Renal cortex interstitium (tissue), 11 donors: ENCODE results near the gene ZNF511. TPM values are rescaled to one million over a fixed set of nuclear protein-coding genes. Genes with fewer than 3 reads are reported as not detected.

Experiments
- DNase-seq, 11 donors: peaks; one replicate each; pipeline ENCODE4 v3.0.0-alpha.2; 2013; ENCODE audit warnings: low read depth in 9 of 11, low spot score in 4 of 11; ENCODE audit errors: extremely low read depth in 1 of 11
- polyA plus RNA-seq, 3 donors: library from polyadenylated mRNA; unstranded; fragments of 120-200 nt; gene quantifications; one replicate each; pipeline ENCODE4 v1.2.1, GENCODE V29; 2013; ENCODE audit not compliant: insufficient read length in 3 of 3

Gene ZNF511
- polyA plus RNA-seq, 3 donors, result 35.9 to 46.1 (median 37.4) TPM

DNA sequence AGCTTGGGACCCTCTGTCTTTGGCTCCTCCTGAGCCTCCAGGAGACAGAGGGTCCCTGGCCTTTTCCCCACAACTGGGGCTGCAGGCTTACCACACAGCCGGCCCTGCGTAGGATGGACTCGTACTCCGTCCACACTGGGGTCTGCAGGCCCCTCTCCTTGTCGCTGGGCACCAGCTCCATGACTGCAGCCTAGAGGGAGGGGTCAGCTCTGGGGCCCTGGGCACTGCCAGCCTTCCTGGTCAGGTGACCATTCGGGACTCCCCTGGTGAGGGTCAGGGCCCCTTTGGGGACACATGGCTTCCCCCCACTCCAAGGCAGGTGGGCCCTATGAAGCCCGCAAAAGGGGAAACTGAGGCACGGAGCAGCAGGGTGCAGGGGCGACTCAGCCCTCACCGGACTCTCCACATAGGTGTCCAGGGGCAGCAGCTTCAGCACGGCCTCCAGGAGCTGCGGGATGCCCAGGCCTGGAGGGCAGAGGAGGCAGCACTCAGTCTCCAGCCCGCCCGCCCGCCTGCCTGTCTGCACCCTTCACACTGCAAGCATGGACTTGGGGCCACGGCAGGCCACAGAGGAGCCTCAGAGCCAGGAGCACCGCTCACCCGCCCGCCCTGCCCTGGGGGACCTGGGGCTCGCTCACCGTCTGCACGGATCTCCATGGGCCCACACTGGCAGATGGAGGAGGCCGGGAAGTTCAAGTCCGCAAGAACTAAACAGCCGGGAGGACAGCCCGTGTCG, 48.0 kb downstream of the ZNF511 start:
- DNase-seq, result no peak

DNA sequence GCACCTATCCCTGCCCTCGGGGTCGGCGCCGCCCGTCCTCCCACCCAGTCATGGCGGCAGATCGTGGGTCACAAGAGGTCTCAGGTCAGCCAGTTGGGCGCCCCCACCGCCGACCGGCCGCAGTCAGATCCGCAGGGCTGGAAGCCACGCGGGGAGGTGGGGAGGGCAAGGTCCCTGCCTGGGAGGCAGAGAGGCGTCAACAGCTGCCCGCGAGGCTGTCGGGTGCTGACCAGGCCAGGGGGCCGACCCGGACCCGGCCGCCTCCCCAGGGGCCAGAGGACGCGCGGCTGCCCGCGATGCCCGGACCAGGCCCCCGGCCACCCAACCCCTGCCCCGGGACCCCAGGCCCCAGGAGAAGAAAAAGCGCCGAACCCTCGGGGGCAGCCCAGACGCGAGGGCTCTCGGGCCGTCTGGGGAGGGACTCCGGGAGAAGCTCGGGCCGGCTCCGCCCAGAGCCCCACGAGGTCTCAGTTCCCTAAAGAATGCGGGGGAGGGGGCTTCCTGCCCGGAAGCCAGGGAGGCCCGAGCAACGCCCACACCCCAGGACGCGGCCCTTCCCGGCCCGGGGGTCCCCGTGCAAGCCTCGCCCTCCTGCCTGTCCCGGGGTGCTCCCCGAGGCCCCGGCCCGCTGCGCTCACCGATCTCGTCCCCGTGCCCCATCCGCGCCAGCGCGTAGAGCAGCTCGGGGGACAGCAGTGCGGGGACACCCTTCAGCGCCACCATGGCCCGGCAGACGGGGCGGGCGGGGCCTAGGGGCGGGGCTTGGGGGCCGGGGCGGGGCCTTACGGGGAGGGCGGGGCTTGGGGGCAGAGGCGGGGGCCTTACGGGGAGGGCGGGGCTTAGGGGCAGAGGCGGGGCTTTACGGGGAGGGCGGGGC, 48.8 kb downstream of the ZNF511 start, which contains the start of gene FUOM:
Gene FUOM, minus strand, starts transcription at position 735 of the 877 bp plus-strand sequence. Its CDS starts 12 bp downstream, at position 723.
- peak in 10 of 11 donors; percentile 45 to 80 (median 76) for DNase-seq

DNA sequence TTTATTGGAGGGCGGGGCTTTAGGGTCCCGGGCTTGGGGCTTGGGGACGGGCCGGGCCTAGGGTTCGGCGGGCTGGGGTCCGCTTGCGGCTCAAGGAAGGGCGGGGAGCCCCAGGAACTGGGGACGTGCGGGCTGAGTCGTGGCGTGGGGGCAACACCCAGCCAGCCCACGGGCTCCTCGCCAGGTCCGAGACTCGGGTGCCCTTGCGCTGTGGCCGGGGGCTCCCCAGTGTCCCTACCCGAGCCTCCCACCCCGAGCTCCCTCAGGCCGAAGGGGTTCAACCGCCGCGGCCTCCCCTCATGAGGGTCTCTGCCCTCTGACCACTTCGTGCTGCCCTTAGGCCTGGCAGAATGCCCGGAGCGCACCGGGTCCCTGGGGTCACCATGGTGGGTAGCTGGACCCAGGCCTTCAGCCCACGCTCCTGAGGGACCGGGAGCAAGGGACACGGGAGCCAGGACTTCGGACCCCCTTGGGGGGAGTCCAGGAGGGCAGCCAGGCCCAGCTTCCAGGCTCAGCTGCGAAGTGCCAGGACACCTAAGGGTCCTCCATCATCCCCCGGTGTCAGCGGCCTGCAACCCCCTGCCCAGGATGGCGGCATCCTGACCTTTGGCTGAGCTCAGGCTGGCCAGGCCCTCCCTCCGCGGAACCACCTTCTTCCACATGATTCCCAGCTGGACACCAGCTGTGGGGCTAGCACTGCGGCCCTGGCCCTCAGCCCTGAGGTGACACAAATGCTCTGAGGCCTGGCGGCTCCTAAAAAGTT, 49.6 kb downstream of the ZNF511 start:
- DNase-seq, result no peak

- no peak for DNase-seq
Observed at GRCh38 chr10:133358925-133359310, 50.2 kb downstream of the ZNF511 start.

DNA sequence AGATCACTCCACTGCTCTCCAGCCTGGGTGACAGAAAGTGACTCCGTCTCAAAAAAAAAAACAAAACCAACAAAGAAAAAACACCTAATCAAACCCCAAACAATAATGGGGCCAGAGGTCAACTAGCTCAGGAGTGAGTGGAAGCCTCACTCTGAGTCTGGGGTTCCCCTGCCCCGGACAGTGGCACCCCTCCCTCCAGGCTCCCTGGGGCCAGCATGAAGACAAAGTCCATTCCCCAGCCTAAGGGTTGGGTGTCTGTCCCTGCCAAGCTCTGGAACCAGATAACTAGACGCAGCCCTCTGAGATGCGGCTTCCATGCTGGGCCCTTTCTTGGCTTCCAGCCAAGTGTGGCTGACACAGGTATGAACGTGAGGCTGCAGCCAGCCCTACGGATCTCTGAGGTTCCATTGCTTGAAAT, 50.8 kb downstream of the ZNF511 start:
- DNase-seq, result peak in 1 of 11 donors; percentile 20

DNA sequence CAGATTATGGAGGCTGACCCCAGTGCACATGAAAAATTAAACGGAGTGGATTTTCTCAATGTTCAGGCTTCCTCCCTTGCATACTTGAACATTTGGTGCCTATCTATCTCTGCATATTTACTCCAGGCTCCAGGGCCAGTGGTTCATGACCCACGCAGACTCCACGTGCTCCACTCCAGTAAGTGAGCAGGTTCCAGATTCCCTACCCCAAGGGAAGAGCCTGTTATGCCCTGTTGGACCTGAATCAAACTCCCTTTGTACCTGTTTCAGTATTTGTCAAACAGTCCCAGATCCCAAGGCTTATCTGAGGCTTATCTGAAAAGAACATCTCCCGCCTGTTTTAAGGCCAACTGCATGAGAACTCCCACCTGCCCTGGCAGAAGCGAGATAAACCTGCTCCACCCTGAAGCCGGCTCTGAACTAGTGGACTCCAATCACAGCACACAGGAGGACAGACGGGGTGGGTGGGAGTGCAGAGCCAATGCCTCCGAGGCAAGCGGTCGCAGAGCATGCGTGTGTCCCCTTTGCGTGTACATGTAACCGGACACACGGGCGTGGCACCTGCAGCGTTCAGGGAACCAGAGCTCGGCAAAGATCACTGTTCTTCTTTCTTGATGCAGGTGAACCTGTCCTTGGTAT, 51.4 kb downstream of the ZNF511 start:
- no peak for DNase-seq

DNA sequence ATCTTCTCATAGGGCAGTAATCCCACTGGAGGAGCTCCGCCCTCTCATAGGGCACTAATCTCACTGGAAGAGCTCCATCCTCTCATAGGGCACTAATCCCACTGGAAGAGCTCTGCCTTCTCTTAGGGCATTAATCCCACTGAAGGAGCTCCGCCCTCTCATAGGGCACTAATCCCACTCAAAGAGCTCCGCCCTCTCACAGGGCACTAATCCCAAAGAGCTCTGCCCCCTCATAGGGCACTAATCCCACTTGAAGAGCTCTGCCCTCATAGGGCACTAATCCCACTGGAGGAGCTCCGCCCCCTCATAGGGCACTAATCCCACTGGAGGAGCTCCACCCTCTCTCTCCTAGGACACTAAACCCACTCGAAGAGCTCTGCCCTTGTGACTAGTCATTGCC, 52.5 kb downstream of the ZNF511 start:
- DNase-seq, result no peak

DNA sequence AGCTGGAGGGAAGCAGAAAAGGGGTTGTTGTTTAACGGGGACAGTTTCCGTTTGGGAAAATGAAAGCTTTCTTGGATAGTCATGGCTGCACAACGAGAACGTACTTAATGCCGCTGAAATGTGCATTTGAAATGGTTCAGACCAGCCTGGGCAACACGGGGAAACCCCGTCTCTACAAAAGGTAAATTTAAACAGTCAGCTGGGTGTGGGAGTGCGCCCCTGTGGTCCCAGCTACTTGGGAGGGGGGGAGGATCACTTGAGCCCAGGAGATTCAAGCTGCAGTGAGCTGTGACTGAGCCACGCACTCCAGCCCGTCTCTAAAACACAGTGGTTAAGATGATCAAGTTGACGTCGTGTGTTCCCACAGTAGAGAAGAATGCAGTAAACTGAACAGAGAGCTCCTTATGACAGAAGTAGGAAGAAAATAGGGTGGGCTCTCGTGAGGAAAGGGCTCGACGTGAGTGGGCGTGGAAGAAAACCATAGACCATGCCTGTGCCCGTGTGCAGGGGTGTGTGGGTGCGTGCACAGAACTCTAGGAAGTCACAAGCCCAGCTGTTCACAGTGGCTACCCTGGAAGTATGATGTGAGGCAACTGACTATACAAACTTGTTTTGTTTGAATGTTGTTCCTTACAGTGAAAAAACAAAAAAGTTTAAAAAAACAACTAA, 53.2 kb downstream of the ZNF511 start:
- DNase-seq, result no peak

Other genes with a start within 250 kb of the ZNF511 start
- gene ADGRA1, start 221.0 kb upstream of the ZNF511 start, polyA plus RNA-seq, result 1 to 10 TPM in 2 of 3 donors, under 1 TPM in 1; 0.95 to 1.6 (median 1.4) TPM
- 1 to 10 TPM; 4.9 to 9.1 (median 7.8) TPM for gene KNDC1, start 148.7 kb upstream of the ZNF511 start, polyA plus RNA-seq
- gene UTF1, start 78.7 kb upstream of the ZNF511 start, polyA plus RNA-seq, result under 1 TPM in 1 of 3 donors, not detected in 2; 0.17 TPM
- gene VENTX, start 71.1 kb upstream of the ZNF511 start, polyA plus RNA-seq, result under 1 TPM; 0.22 to 0.42 (median 0.33) TPM
- gene ADAM8, start 32.0 kb upstream of the ZNF511 start, polyA plus RNA-seq, result 1 to 10 TPM; 2.3 to 3.3 (median 3.0) TPM
- gene TUBGCP2, start within 50 bp of the ZNF511 start, polyA plus RNA-seq, result 10 to 100 TPM; 59.2 to 79.8 (median 61.1) TPM
- gene CALY, start 28.0 kb downstream of the ZNF511 start, polyA plus RNA-seq, result under 1 TPM in 2 of 3 donors, not detected in 1; 0.54 to 0.70 TPM
- 1 to 10 TPM; 3.3 to 9.0 (median 4.9) TPM for gene PRAP1, start 38.5 kb downstream of the ZNF511 start, polyA plus RNA-seq
- 10 to 100 TPM; 14.3 to 22.4 (median 20.8) TPM for gene FUOM, start 49.1 kb downstream of the ZNF511 start, polyA plus RNA-seq
- 100 to 1,000 TPM; 135 to 149 (median 139) TPM for gene ECHS1, start 64.4 kb downstream of the ZNF511 start, polyA plus RNA-seq
- gene PAOX, start 70.3 kb downstream of the ZNF511 start, polyA plus RNA-seq, result 1 to 10 TPM; 4.9 to 9.2 (median 6.8) TPM
- gene MTG1, start 85.2 kb downstream of the ZNF511 start, polyA plus RNA-seq, result 10 to 100 TPM; 59.4 to 88.6 (median 67.3) TPM
- 1 to 10 TPM; 3.1 to 5.6 (median 4.7) TPM for gene SPRN, start 115.7 kb downstream of the ZNF511 start, polyA plus RNA-seq
- 1 to 10 TPM; 2.1 to 3.9 (median 2.2) TPM for gene SCART1, start 145.0 kb downstream of the ZNF511 start, polyA plus RNA-seq
- 1 to 10 TPM; 1.7 to 2.3 (median 1.7) TPM for gene CYP2E1, start 218.4 kb downstream of the ZNF511 start, polyA plus RNA-seq